Ascending aorta (tissue), 2 donors: ENCODE measurements around the gene EPDR1. TPM values are rescaled to one million over a fixed set of nuclear protein-coding genes. Genes with fewer than 3 reads are reported as not detected.
A peak's percentile ranks its signal among the peaks of the same experiment; 100 is the strongest.

ENCODE experiments used
- DNase-seq, 2 donors: peaks; one replicate each; pipeline ENCODE4 v3.0.0-alpha.2; 2019; ENCODE audit warnings: low spot score in 2 of 2
- H3K27ac ChIP-seq, 2 donors: fragments of 200-600 bp; sonication (generic); one replicate each; pipeline ENCODE4 v1.5.1; 2016 to 2017; ENCODE audit warnings: mild to moderate bottlenecking in 1 of 2
- H3K27me3 ChIP-seq: fragments of 200-600 bp; sonication (generic); one replicate; pipeline ENCODE4 v1.5.1; 2017
- H3K36me3 ChIP-seq, 2 donors: fragments of 200-600 bp; sonication (generic); one replicate each; pipeline ENCODE4 v1.5.1; 2016
- H3K4me1 ChIP-seq, 2 donors: fragments of 200-600 bp; sonication (generic); one replicate each; pipeline ENCODE4 v1.5.1; 2016 to 2017; ENCODE audit warnings: mild to moderate bottlenecking in 1 of 2
- H3K4me3 ChIP-seq, 2 donors: fragments of 200-600 bp; sonication (generic); one replicate each; pipeline ENCODE4 v1.5.1; 2016 to 2017; ENCODE audit warnings: mild to moderate bottlenecking in 1 of 2
- H3K9me3 ChIP-seq, 2 donors: fragments of 200-600 bp; sonication (generic); one replicate each; pipeline ENCODE4 v1.5.1; 2016
- intact Hi-C: fragments of 100-400 bp; cut with DNase I; formaldehyde crosslinking; loops from one replicate; pipeline ENCODE4 v1.15.1; 2023
- total RNA-seq: library from RNA; depleted of rRNA; stranded (reverse); fragments of >200 nt; gene quantifications from one replicate; pipeline ENCODE4 v1.1.0, GENCODE V29; 2016
- TF ChIP-seq, protein P1 (sequence below), 3 experiments: fragments of 200-600 bp in 2 of 3; fragments of 450-650 bp in 1 of 3; sonication (generic) in 2 of 3; IDR thresholded peaks; one replicate each; pipeline ENCODE4 v1.5.1; 2016 to 2019; ENCODE audit warnings: antibody characterized with exemption in 3 of 3, mild to moderate bottlenecking in 1 of 3, moderate library complexity in 1 of 3

The EPDR1 gene
- 144 TPM for total RNA-seq

DNA sequence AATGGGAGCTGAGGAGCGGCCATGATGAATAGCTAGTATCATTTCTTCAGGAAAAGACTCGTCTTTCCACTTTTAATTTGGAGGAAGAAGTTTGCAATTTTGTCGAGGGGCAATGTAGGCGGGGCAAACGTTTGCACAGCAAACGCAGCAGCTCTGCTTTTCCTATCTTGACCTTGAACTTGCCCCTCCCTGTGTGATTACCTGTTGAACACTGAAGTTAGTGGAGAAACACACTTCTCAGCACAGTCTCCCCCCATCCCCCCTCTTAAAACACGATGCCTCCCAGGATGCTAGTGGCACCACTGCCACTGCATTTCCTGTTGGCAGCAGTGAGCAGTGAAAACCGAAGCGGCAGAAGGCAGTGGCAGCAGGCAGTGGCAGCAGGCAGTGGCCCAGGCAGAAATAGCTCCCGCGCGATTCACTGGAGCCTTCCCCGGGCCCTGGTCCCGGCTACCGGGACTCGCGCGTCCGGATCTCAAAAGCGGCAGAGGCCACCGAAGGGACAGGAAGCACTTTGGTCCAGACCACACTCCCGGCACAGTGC lies at the start of gene EPDR1:
EPDR1 (plus strand) TSS at position 336 of the 544 bp plus-strand sequence. CDS start 300 bp downstream, outside the sequence.
- H3K36me3 ChIP-seq, result no peaks in the 10 kb centered on the region
- no peaks in the 10 kb centered on the region for H3K27me3 ChIP-seq
- H3K9me3 ChIP-seq, result no peaks in the 10 kb centered on the region
- H3K4me1 ChIP-seq, result peaks cover 0 to 16% of the 10 kb centered on the region in 2 donors
- peak in 1 of 2 donors; percentile 75 for DNase-seq
- TF ChIP-seq, protein P1, sequence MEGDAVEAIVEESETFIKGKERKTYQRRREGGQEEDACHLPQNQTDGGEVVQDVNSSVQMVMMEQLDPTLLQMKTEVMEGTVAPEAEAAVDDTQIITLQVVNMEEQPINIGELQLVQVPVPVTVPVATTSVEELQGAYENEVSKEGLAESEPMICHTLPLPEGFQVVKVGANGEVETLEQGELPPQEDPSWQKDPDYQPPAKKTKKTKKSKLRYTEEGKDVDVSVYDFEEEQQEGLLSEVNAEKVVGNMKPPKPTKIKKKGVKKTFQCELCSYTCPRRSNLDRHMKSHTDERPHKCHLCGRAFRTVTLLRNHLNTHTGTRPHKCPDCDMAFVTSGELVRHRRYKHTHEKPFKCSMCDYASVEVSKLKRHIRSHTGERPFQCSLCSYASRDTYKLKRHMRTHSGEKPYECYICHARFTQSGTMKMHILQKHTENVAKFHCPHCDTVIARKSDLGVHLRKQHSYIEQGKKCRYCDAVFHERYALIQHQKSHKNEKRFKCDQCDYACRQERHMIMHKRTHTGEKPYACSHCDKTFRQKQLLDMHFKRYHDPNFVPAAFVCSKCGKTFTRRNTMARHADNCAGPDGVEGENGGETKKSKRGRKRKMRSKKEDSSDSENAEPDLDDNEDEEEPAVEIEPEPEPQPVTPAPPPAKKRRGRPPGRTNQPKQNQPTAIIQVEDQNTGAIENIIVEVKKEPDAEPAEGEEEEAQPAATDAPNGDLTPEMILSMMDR (IDR thresholded peaks at IDR 0.05), result peak; percentile 17 to 51 (median 43)
- peak within 1 kb of the TSS; percentile 90 to 97 for H3K4me3 ChIP-seq
- intact Hi-C loops, result loop anchor here (5.0 kb wide), 1 partner anchor 718 kb away; no protein-coding TSS in a partner anchor
- H3K27ac ChIP-seq, result peak within 1 kb of the TSS; percentile 87 to 90

DNA sequence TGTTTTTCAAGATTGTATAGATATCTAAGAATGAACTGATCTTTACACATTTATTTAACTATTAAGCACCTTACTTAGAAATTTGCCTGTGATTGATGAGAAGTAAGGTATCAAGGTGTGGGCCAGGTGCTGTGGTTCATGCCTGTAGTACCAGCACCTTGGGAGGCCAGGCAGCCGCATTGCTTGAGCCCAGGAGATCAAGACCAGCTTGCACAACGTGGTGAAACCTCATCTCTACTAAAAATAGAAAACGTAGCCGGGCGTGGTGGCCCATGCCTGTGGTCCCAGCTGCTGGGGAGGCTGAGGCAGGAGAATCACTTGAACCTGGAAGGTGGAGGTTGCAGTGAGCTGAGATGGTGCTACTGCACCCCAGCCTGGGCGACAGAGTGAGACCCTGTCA lies 38.4 kb upstream of the EPDR1 start:
- Histone ChIP-seq H3K9me3 (no peaks in the 10 kb centered on the region), H3K4me3 (no peak overlapping the region), H3K4me1 (no peaks in the 10 kb centered on the region), H3K27ac (no peak overlapping the region), H3K27me3 (no peaks in the 10 kb centered on the region), H3K36me3 (no peaks in the 10 kb centered on the region)
- DNase-seq, result no peak
- TF ChIP-seq, protein P1 (IDR thresholded peaks at IDR 0.05), result no peak
- intact Hi-C loops, result no loop called here

- no peaks in the 10 kb centered on the region for H3K36me3 ChIP-seq
- no peaks in the 10 kb centered on the region for H3K27me3 ChIP-seq
- H3K9me3 ChIP-seq, result no peaks in the 10 kb centered on the region
- no peak overlapping the region for H3K4me3 ChIP-seq
- no peak overlapping the region for H3K27ac ChIP-seq
- intact Hi-C loops, result no loop called here
- TF ChIP-seq, protein P1 (IDR thresholded peaks at IDR 0.05), result no peak
- no peak for DNase-seq
- no peaks in the 10 kb centered on the region for H3K4me1 ChIP-seq
Observed at GRCh38 chr7:37893359-37893758, 27.1 kb upstream of the EPDR1 start.

GRCh38 chr7:37894671-37895070 lies 25.8 kb upstream of the EPDR1 start:
- TF ChIP-seq, protein P1 (IDR thresholded peaks at IDR 0.05), result no peak
- Histone ChIP-seq H3K36me3 (no peaks in the 10 kb centered on the region), H3K4me1 (no peaks in the 10 kb centered on the region), H3K27ac (no peak overlapping the region), H3K27me3 (no peaks in the 10 kb centered on the region), H3K4me3 (no peak overlapping the region), H3K9me3 (no peaks in the 10 kb centered on the region)
- intact Hi-C loops, result no loop called here
- no peak for DNase-seq

GRCh38 chr7:37899712-37900247 lies 20.7 kb upstream of the EPDR1 start:
- Histone ChIP-seq H3K9me3 (no peaks in the 10 kb centered on the region), H3K36me3 (no peaks in the 10 kb centered on the region), H3K27me3 (no peaks in the 10 kb centered on the region), H3K4me3 (no peak overlapping the region), H3K27ac (no peak overlapping the region), H3K4me1 (no peaks in the 10 kb centered on the region)
- TF ChIP-seq, protein P1 (IDR thresholded peaks at IDR 0.05), result no peak
- DNase-seq, result no peak
- intact Hi-C loops, result loop anchor here (2.0 kb wide), 1 partner anchor 207 kb away; no protein-coding TSS in a partner anchor
